Stimulated activated CD4-positive, alpha-beta T cell treated with anti-CD3 and anti-CD28 coated beads, Interleukin-1b, Interleukin-23, amount 100 ng/mL, for 4 hours (primary cell): ENCODE data around the gene TSPAN11.
"Not testable (repeated sequence)": the region's sequence is repeated elsewhere in the genome, so short reads cannot be mapped to it uniquely, and the experiment has no call there.

Experiments
- DNase-seq, 2 donors: peaks; one replicate each; pipeline ENCODE4 v3.0.0-alpha.2; 2020; ENCODE audit warnings: low read depth in 2 of 2

Gene TSPAN11

DNA sequence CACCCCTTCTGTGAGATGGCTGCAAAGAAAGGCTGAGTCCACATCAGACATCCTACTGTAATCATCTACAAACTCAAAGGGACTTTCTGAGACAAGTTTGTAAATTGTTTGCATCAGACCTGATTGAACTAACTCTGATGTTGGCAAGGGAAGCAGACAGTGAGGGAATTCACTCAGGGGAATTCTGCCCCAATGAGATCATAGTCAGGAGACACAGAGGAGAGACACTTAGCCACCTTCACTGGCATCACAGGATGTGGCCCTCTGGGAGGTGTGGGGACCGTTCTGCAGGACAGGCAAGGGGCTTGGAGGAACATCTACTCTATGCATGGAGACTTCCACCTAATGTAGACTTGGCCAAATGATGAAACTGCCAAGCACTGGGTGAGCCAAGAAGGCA, 76.5 kb downstream of the TSPAN11 start:
- DNase-seq: no peak

DNA sequence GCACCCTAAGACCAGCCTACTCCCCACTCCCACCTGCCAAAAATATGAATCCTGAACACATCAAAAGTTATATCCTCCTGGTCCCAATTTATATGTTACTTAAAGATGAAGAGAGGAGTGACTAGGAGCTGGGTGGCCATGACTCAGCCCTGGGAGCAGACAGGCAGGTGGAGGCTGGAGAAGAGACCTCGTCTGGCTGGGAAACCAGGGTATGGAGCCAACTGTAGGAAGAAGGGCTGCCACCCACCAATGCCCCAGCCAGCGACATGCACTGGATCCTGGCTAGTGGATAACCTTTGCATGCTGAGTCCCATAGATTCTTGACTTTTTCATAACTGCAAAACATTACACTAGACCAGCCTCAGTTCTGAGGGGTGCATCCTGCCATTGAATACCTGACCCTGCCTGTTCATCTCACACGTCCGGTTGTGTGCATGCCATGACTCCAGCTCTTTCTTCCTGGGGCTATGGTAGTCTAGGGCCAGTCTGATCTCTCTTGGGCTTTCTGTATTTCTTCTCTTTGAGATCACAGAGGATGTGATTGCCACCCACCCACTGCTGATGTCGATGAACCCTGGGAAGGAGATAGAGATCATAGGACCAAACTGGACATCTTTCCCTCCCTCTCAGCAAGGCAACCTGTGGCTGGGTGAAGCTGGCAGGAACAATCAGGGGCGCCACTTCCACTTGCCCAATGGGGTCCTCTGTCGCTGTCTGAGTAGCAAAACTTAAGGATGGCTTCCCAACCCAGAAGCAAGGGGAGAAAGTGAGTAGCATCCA, 77.5 kb downstream of the TSPAN11 start:
- DNase-seq: no peak

GRCh38 chr12:31004666-31005065, 78.1 kb downstream of the TSPAN11 start:
- DNase-seq: no peak

DNA sequence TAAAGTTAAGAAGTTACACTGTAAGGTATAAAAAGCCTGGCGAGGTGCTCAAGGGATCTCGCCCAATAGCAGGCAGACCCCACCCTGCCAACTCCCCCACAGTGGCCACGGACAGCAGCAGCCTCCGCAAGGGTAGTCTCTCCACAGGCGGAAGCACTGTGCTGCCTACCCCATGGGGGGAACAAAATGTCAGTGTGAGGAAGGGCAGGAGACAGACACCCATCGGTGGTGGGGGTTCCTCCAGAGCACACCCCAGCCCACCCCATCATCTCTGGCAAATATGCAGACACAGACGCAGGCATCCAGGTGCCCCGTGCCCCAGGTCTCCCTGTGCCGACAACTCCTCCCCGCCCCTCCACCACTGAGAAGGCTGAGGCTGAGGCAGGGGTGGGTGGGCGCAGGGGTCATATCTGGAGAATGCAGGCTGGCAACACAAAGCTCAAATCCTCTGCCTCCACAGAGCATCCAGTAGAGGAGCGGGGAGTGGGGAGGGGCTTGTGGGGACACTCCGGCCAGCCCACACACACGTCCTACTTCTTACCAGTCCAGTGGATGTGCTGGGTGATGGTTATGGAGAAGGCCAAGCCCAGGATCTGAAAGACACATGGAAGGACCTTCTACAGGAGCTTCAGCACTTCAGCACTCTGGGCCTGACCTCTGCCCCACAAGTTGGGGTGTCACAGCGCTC, 78.9 kb downstream of the TSPAN11 start:
- DNase-seq: no peak

GRCh38 chr12:31005944-31006361, 79.4 kb downstream of the TSPAN11 start:
- no peak for DNase-seq

DNA sequence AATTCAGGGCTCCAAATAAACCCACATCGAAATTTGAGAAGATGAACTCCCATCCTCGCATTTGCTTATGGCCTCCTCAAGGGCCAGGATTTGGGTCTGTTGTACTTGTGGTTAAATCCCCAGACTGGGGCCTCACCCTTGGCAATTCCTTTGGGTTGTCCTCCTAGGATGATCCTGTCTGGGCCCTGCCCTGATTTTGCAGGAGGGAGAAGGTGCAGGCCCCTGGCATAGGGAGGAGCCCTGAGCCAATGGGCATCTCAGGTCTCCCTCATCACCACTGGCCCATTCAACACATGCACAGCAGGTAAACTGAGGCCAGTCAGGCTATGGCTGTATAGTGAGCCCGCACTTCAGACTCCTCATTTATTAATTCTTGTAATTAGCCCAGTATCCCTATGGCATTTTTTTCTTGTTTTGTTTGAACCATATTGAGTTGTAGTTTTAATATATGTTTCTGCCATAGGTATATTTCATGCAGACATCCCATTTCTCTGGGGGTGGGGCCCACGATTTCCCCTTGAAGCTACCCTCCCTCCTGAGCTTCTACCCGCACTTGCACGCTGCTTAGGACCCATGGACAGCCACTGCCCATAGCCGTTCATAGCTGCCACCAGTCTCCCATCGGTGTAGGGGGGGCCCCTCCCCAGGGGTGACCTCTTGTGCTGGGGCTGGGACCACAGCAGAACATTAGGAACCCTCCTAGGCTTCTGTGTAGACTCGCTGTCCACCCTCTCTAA, 80.0 kb downstream of the TSPAN11 start:
- DNase-seq: no peak

- no peak for DNase-seq
These were observed 80.6 kb downstream of the TSPAN11 start for GRCh38 chr12:31007153-31007495.

DNA sequence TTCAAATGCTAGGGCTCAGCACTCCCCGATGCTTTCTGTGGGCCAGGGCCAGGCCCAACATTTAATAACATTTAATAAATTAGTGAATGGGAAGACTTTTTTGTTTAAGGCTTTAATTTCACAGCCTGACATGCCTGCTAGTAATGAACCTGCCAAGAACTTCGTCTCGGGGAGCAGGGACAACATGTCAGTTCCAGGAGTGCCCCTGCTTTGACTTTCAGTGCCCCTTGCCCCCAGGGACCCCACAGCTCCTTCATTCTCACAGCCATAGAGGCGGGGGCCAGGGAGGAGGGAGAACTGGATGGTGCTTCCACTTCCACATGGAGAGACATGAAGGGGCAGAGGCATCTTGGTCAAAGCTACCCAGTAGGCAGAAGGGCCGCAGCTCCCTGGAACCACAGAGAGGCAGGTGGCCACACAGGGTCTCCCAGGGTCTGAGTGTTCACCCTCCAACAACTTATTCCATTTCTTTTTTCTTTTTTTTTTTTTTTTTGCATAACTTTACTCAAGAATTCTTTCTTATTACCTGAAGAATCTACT, 81.2 kb downstream of the TSPAN11 start:
- DNase-seq: no peak

DNA sequence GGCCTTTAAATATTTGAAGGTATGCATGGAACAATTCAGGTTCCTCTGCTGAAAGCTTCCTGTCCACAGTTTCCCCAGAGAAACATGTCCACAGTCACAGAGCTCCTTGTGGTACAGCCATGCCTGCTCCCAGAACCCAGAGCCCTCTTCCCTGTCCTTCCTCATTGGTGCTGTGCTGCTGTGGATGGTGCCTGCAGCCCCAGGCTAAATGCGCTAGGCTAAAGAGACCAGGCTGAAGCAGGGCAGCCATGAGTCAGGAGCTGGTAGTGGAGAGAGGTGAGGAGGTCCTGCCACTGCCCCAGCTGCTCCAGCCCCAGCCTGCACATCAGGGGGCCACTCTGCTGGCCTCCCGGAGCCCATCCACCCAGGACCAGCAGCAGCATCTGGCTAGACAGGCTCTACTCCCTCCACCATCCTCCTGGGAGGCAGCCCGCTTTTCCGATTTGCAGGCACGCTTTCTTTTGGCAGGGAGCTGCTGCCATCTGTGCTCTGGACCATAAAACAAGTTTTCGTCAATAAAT, 81.8 kb downstream of the TSPAN11 start:
- DNase-seq: no peak

- DNase-seq: no peak
These were observed 82.7 kb downstream of the TSPAN11 start for GRCh38 chr12:31008961-31009840.

GRCh38 chr12:31009976-31010375, 83.4 kb downstream of the TSPAN11 start:
- no peak for DNase-seq

- no peak for DNase-seq
These were observed 84.8 kb downstream of the TSPAN11 start for GRCh38 chr12:31011336-31011735.

DNA sequence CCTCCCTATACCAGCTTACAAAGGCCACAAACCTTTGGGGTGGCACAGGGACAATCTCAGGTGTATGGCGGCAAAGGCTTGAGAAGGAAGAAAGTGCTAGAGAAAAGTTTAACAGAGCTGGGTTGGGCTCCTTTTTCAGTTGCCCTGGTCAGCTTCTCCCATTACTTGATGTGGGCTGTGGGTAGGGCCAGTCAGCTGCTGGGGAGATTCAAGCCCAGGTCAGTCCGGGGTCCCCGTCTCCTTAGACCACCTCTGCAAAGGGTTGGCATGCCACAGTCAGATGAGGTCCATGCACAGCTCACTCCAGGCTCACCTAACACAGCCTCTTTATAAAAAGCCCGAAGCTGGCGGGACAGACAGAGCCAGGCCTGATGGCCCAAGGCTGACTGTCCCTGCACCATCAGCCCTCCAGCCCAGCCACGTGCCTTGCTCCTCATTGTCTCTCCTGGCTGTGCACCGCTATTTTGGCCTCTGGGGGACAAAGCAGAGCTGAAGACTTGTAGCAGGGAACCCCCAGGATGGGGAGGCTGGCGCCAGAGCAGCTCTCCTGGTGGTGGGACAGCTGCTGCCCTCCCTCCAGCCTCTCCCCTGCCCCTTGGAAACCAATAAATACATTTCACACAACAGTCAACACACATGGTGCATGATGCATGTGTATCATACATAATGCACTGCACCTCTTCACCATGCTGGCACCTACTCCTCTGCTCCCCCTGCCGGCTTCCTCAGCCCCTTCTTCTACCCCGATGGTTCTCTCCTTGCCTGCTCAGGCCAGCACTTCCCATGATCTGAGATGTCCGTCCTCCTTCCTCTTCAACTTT, 85.4 kb downstream of the TSPAN11 start:
- no peak for DNase-seq

DNA sequence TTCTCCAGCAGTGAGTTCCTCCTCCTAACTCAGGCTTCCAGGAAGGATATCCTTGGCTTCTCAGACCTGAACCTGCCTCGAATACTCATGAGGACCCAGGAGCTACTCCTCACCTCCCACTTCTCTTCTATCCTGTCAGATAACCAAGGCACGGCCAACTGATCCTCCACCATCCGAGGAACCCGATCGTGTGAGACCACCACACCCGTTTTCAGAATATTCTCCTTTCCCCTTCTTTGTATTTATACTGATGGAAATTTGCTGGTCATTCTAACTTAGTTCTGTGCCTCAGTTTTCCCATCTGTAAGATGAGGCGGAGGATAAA, 86.0 kb downstream of the TSPAN11 start:
- not testable (repeated sequence) for DNase-seq

DNA sequence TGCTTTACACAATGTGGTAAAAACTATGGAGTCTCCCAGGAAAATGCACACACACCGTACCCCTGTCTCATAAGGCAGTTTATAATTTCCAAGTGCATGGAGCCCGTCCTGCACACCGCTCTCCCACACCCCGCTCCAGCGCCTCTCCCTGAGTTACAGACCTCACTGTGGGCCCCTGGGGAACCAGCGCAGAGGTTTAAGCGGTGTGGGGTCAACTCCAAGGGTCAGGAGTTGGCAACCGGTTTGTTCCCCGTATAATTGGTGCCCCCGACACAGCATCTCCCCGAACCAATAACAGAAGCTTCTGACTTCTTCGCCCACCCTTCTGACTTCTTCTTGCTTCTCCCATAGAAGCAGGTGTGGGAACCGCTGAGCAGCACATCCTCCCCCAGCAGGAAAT, 88.7 kb downstream of the TSPAN11 start:
- DNase-seq: no peak

- no peak for DNase-seq
These were observed 89.5 kb downstream of the TSPAN11 start for GRCh38 chr12:31016057-31016456.

- no peak for DNase-seq
These were observed 91.0 kb downstream of the TSPAN11 start for GRCh38 chr12:31017535-31017934.

GRCh38 chr12:31018106-31018789, 91.7 kb downstream of the TSPAN11 start:
- DNase-seq: no peak

- no peak for DNase-seq
These were observed 92.4 kb downstream of the TSPAN11 start for GRCh38 chr12:31018790-31019505.
